Measurements from ENCODE around the gene FBH1.
"Not testable (repeated sequence)": the region's sequence is repeated elsewhere in the genome, so short reads cannot be mapped to it uniquely, and the experiment has no call there.

Gene FBH1

GRCh38 chr10:5871596-5871995 is 18.4 kb upstream of the FBH1 start:
- H3K4me3 ChIP-seq (ENCODE audit: low read length), result no peak overlapping the region
- DNase-seq (ENCODE audit: low read depth, low spot score), result no peak

GRCh38 chr10:5873515-5873995 is 16.5 kb upstream of the FBH1 start:
- DNase-seq (ENCODE audit: low read depth, low spot score), result peak; percentile 69
- no peak overlapping the region for H3K4me3 ChIP-seq (ENCODE audit: low read length)

GRCh38 chr10:5876181-5876768 is 13.8 kb upstream of the FBH1 start:
- DNase-seq (ENCODE audit: low read depth, low spot score), result no peak
- no peak overlapping the region for H3K4me3 ChIP-seq (ENCODE audit: low read length)

- not testable (repeated sequence) for H3K4me3 ChIP-seq (ENCODE audit: low read length); DNase-seq (ENCODE audit: low read depth, low spot score)
These were observed 13.0 kb upstream of the FBH1 start for GRCh38 chr10:5877041-5877440.

GRCh38 chr10:5882961-5883360 is 7.1 kb upstream of the FBH1 start:
- no peak overlapping the region for H3K4me3 ChIP-seq (ENCODE audit: low read length)
- no peak for DNase-seq (ENCODE audit: low read depth, low spot score)

GRCh38 chr10:5885619-5886018 is 4.4 kb upstream of the FBH1 start:
- no peak overlapping the region for H3K4me3 ChIP-seq (ENCODE audit: low read length)
- no peak for DNase-seq (ENCODE audit: low read depth, low spot score)

- H3K4me3 ChIP-seq (ENCODE audit: low read length), result no peak overlapping the region
- DNase-seq (ENCODE audit: low read depth, low spot score), result no peak
These were observed 3.0 kb upstream of the FBH1 start for GRCh38 chr10:5887029-5887428.

GRCh38 chr10:5887641-5888040 is 2.4 kb upstream of the FBH1 start:
- H3K4me3 ChIP-seq (ENCODE audit: low read length), result no peak overlapping the region
- no peak for DNase-seq (ENCODE audit: low read depth, low spot score)

GRCh38 chr10:5888351-5888750 is 1.7 kb upstream of the FBH1 start:
- peak overlapping the region; percentile 75 for H3K4me3 ChIP-seq (ENCODE audit: low read length)
- no peak for DNase-seq (ENCODE audit: low read depth, low spot score)

GRCh38 chr10:5888843-5889623 is 1.0 kb upstream of the FBH1 start:
- peak overlapping the region; percentile 75 for H3K4me3 ChIP-seq (ENCODE audit: low read length)
- no peak for DNase-seq (ENCODE audit: low read depth, low spot score)

GRCh38 chr10:5890452-5890915 is 441 bp downstream of the FBH1 start:
- no peak for DNase-seq (ENCODE audit: low read depth, low spot score)
- peak overlapping the region; percentile 84 for H3K4me3 ChIP-seq (ENCODE audit: low read length)

GRCh38 chr10:5891009-5891408 is 966 bp downstream of the FBH1 start:
- H3K4me3 ChIP-seq (ENCODE audit: low read length), result peak overlapping the region; percentile 84
- DNase-seq (ENCODE audit: low read depth, low spot score), result no peak

- no peak overlapping the region for H3K4me3 ChIP-seq (ENCODE audit: low read length)
- no peak for DNase-seq (ENCODE audit: low read depth, low spot score)
These were observed 2.0 kb downstream of the FBH1 start for GRCh38 chr10:5892007-5892406.

- no peak for DNase-seq (ENCODE audit: low read depth, low spot score)
- no peak overlapping the region for H3K4me3 ChIP-seq (ENCODE audit: low read length)
These were observed 3.3 kb downstream of the FBH1 start for GRCh38 chr10:5893321-5893720.

GRCh38 chr10:5894403-5894802 is 4.4 kb downstream of the FBH1 start:
- no peak for DNase-seq (ENCODE audit: low read depth, low spot score)
- no peak overlapping the region for H3K4me3 ChIP-seq (ENCODE audit: low read length)

- no peak overlapping the region for H3K4me3 ChIP-seq (ENCODE audit: low read length)
- DNase-seq (ENCODE audit: low read depth, low spot score), result no peak
These were observed 4.8 kb downstream of the FBH1 start for GRCh38 chr10:5894873-5895272.

GRCh38 chr10:5895365-5895764 is 5.3 kb downstream of the FBH1 start:
- no peak for DNase-seq (ENCODE audit: low read depth, low spot score)
- no peak overlapping the region for H3K4me3 ChIP-seq (ENCODE audit: low read length)

- no peak overlapping the region for H3K4me3 ChIP-seq (ENCODE audit: low read length)
- no peak for DNase-seq (ENCODE audit: low read depth, low spot score)
These were observed 5.8 kb downstream of the FBH1 start for GRCh38 chr10:5895804-5896203.

- H3K4me3 ChIP-seq (ENCODE audit: low read length), result no peak overlapping the region
- no peak for DNase-seq (ENCODE audit: low read depth, low spot score)
These were observed 6.4 kb downstream of the FBH1 start for GRCh38 chr10:5896208-5897052.

GRCh38 chr10:5897053-5897340 is 7.0 kb downstream of the FBH1 start:
- no peak for DNase-seq (ENCODE audit: low read depth, low spot score)
- H3K4me3 ChIP-seq (ENCODE audit: low read length), result no peak overlapping the region

All from Jurkat, Clone E6-1 (cell line).